ENCODE results near the gene DCLRE1C. TPM values are rescaled to one million over a fixed set of nuclear protein-coding genes. Genes with fewer than 3 reads are reported as not detected.

DCLRE1C gene
- total and polyA plus RNA-seq, 9 of the 15 experiments (the other 6 are each of a cell fraction or from before 2014, with no cell fraction given): 8.8 to 22.2 (median 13.9) TPM

- TF ChIP-seq SMC3 (conservative IDR thresholded peaks at IDR 0.05; ENCODE audit: insufficient read depth, low read depth, low read length): no peak
- TF ChIP-seq ERF (CRISPR knock-in tag; IDR thresholded peaks at IDR 0.05): no peak
- TF ChIP-seq TGIF2 (CRISPR knock-in tag; IDR thresholded peaks at IDR 0.05): no peak; the same call in 1 of the 2 replicates
- no peak for TF ChIP-seq TAL1 (IDR thresholded peaks at IDR 0.05)
- peak in 1 of 2 experiments; percentile 75; a peak in 1 of 4 replicates for TF ChIP-seq ARNT (IDR thresholded peaks at IDR 0.05)
- peak; percentile 61; the same call in 1 of the 2 replicates for TF ChIP-seq IRF1 (CRISPR knock-in tag; IDR thresholded peaks at IDR 0.05; ENCODE audit: borderline replicate concordance)
- TF ChIP-seq, protein P1, sequence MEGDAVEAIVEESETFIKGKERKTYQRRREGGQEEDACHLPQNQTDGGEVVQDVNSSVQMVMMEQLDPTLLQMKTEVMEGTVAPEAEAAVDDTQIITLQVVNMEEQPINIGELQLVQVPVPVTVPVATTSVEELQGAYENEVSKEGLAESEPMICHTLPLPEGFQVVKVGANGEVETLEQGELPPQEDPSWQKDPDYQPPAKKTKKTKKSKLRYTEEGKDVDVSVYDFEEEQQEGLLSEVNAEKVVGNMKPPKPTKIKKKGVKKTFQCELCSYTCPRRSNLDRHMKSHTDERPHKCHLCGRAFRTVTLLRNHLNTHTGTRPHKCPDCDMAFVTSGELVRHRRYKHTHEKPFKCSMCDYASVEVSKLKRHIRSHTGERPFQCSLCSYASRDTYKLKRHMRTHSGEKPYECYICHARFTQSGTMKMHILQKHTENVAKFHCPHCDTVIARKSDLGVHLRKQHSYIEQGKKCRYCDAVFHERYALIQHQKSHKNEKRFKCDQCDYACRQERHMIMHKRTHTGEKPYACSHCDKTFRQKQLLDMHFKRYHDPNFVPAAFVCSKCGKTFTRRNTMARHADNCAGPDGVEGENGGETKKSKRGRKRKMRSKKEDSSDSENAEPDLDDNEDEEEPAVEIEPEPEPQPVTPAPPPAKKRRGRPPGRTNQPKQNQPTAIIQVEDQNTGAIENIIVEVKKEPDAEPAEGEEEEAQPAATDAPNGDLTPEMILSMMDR (IDR thresholded peaks at IDR 0.05 in 2 of 3, conservative IDR thresholded peaks at IDR 0.05 in 1 of 3; ENCODE audit: insufficient read depth in 2 of 3, low read depth in 1 of 3, low read length in 3 of 3): no peak
- TF ChIP-seq BMI1 (IDR thresholded peaks at IDR 0.05; ENCODE audit: low read length): no peak
- peak; percentile 50 for TF ChIP-seq FOSL1 (tag; conservative IDR thresholded peaks at IDR 0.05)
- TF ChIP-seq ARID2 (IDR thresholded peaks at IDR 0.05): no peak
- TF ChIP-seq CREB5 (CRISPR knock-in tag; IDR thresholded peaks at IDR 0.05): no peak
- TF ChIP-seq, protein P2, sequence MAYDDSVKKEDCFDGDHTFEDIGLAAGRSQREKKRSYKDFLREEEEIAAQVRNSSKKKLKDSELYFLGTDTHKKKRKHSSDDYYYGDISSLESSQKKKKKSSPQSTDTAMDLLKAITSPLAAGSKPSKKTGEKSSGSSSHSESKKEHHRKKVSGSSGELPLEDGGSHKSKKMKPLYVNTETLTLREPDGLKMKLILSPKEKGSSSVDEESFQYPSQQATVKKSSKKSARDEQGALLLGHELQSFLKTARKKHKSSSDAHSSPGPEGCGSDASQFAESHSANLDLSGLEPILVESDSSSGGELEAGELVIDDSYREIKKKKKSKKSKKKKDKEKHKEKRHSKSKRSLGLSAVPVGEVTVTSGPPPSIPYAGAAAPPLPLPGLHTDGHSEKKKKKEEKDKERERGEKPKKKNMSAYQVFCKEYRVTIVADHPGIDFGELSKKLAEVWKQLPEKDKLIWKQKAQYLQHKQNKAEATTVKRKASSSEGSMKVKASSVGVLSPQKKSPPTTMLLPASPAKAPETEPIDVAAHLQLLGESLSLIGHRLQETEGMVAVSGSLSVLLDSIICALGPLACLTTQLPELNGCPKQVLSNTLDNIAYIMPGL (CRISPR knock-in tag; IDR thresholded peaks at IDR 0.05): no peak; the same call in 1 of the 2 replicates
- TF ChIP-seq, protein P3, sequence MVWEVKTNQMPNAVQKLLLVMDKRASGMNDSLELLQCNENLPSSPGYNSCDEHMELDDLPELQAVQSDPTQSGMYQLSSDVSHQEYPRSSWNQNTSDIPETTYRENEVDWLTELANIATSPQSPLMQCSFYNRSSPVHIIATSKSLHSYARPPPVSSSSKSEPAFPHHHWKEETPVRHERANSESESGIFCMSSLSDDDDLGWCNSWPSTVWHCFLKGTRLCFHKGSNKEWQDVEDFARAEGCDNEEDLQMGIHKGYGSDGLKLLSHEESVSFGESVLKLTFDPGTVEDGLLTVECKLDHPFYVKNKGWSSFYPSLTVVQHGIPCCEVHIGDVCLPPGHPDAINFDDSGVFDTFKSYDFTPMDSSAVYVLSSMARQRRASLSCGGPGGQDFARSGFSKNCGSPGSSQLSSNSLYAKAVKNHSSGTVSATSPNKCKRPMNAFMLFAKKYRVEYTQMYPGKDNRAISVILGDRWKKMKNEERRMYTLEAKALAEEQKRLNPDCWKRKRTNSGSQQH (CRISPR knock-in tag; IDR thresholded peaks at IDR 0.05): no peak
- no peak for TF ChIP-seq ZNF124 (CRISPR knock-in tag; IDR thresholded peaks at IDR 0.05)
- TF ChIP-seq PML (IDR thresholded peaks at IDR 0.05; ENCODE audit: low read length): peak; percentile 80
- TF ChIP-seq ZNF696 (CRISPR knock-in tag; conservative IDR thresholded peaks at IDR 0.05): no peak
- TF ChIP-seq POLR2AphosphoS2 (IDR thresholded peaks at IDR 0.05; ENCODE audit: low read length): no peak; the same call in 1 of the 2 replicates
- TF ChIP-seq SOX6 (IDR thresholded peaks at IDR 0.05): 0 out of 2 replicates have a peak, but pooled peaks have one; percentile 58
- peak; percentile 44 to 90; a peak in 3 of 4 replicates for TF ChIP-seq SIN3A (IDR thresholded peaks at IDR 0.05; ENCODE audit: borderline replicate concordance in 2 of 2, control insufficient read depth in 1 of 2, low read depth in 2 of 2, low read length in 2 of 2)
- no peak for TF ChIP-seq ZKSCAN8 (CRISPR knock-in tag; IDR thresholded peaks at IDR 0.05)
- TF ChIP-seq CREBBP (IDR thresholded peaks at IDR 0.05; ENCODE audit: low read depth, low read length): no peak
Observed at GRCh38 chr10:14954001-14954770, at the start of gene DCLRE1C (continued).
